Fibroblast of lung (primary cell): ENCODE results near the gene ANKRD30A.

Source experiments
- EZH2 ChIP-seq: IDR thresholded peaks from 2 replicates; pipeline ENCODE4 v1.5.1; 2012; ENCODE audit warnings: low read length, control low read depth, mild to moderate bottlenecking; ENCODE audit errors: missing control alignments
- TF ChIP-seq, protein P1 (sequence below), 2 donors: IDR thresholded peaks in 1 of 2; conservative IDR thresholded peaks in 1 of 2; 1 replicate in 1 of 2; 2 replicates in 1 of 2; pipeline ENCODE4 v1.5.1; 2011 to 2012; ENCODE audit warnings: low read length in 2 of 2, control low read depth in 1 of 2, inconsistent platforms in 1 of 2, low read depth in 1 of 2, mild to moderate bottlenecking in 1 of 2

DNA sequence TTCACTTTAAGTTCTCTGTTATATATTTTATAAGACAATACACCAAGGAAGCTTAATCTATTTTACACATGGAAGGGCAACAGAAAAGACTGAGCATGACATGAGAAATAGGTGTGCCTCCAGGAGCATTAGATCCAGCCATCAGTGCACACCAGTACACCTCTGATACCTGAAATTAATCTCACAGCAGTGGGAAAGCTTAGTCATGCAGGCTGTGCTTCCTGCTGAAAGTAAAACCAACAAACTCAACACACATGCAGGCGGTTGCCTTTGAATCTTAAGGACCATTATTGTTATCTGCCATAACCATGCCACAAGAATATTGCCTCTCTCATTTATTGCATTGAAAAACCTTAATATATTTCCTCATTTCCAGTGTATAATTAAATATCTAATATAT, 16.4 kb upstream of the ANKRD30A start:
- TF ChIP-seq EZH2, result no peak
- TF ChIP-seq, protein P1, sequence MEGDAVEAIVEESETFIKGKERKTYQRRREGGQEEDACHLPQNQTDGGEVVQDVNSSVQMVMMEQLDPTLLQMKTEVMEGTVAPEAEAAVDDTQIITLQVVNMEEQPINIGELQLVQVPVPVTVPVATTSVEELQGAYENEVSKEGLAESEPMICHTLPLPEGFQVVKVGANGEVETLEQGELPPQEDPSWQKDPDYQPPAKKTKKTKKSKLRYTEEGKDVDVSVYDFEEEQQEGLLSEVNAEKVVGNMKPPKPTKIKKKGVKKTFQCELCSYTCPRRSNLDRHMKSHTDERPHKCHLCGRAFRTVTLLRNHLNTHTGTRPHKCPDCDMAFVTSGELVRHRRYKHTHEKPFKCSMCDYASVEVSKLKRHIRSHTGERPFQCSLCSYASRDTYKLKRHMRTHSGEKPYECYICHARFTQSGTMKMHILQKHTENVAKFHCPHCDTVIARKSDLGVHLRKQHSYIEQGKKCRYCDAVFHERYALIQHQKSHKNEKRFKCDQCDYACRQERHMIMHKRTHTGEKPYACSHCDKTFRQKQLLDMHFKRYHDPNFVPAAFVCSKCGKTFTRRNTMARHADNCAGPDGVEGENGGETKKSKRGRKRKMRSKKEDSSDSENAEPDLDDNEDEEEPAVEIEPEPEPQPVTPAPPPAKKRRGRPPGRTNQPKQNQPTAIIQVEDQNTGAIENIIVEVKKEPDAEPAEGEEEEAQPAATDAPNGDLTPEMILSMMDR (conservative IDR thresholded peaks at IDR 0.05 in 1 of 2, IDR thresholded peaks at IDR 0.05 in 1 of 2; ENCODE audit: low read depth in 1 of 2, low read length in 2 of 2), result no peak
